Loucy (cell line): ENCODE measurements around the gene NOP58.

Experiments
- H2AFZ ChIP-seq: fragments of 200-600 bp; sonication (generic); 2 replicates; pipeline ENCODE4 v1.6.0; 2016; ENCODE audit warnings: antibody characterized with exemption, mild to moderate bottlenecking, low read length, moderate library complexity
- H3F3A ChIP-seq: fragments of 200-600 bp; 2 replicates; pipeline ENCODE4 v1.6.0; 2016; ENCODE audit warnings: antibody characterized with exemption, low read depth, mild to moderate bottlenecking
- H3K27me3 ChIP-seq: fragments of 200-600 bp; sonication (generic); 2 replicates; pipeline ENCODE4 v1.6.1; 2014; ENCODE audit warnings: low read length, mild to moderate bottlenecking; ENCODE audit not compliant: insufficient read depth, poor library complexity, severe bottlenecking
- H3K36me3 ChIP-seq: fragments of 200-600 bp; sonication (generic); 2 replicates; pipeline ENCODE4 v1.6.1; 2016; ENCODE audit warnings: low read length; ENCODE audit not compliant: insufficient read depth
- H3K4me1 ChIP-seq: fragments of 200-600 bp; sonication (generic); 2 replicates; pipeline ENCODE4 v1.5.1; 2014; ENCODE audit warnings: low read length, mild to moderate bottlenecking; ENCODE audit not compliant: insufficient read depth, poor library complexity, severe bottlenecking
- H3K4me2 ChIP-seq: fragments of 200-600 bp; sonication (generic); 2 replicates; pipeline ENCODE4 v1.6.0; 2014; ENCODE audit warnings: antibody characterized with exemption, low read length, low read depth, mild to moderate bottlenecking; ENCODE audit not compliant: poor library complexity, severe bottlenecking
- H3K4me3 ChIP-seq: fragments of 200-600 bp; sonication (generic); 2 replicates; pipeline ENCODE4 v1.5.1; 2014; ENCODE audit warnings: low read length, mild to moderate bottlenecking, mixed read lengths; ENCODE audit not compliant: poor library complexity, severe bottlenecking
- H3K79me2 ChIP-seq: fragments of 200-600 bp; sonication (generic); 2 replicates; pipeline ENCODE4 v1.6.1; 2014; ENCODE audit warnings: low read length; ENCODE audit not compliant: insufficient read depth
- H3K9ac ChIP-seq: fragments of 200-600 bp; sonication (generic); 2 replicates; pipeline ENCODE4 v1.6.0; 2014; ENCODE audit warnings: mild to moderate bottlenecking, low read depth, low read length, moderate library complexity; ENCODE audit not compliant: poor library complexity, severe bottlenecking
- H3K9me2 ChIP-seq: fragments of 200-600 bp; sonication (generic); replicated peaks from 2 replicates; pipeline ENCODE4 v1.6.1; 2016; ENCODE audit warnings: low read depth, low read length, mixed read lengths
- H3K9me3 ChIP-seq: fragments of 200-600 bp; sonication (generic); 2 replicates; pipeline ENCODE4 v1.6.1; 2014; ENCODE audit warnings: mild to moderate bottlenecking, antibody characterized with exemption, low read length, low read depth; ENCODE audit not compliant: insufficient read depth
- H4K20me1 ChIP-seq: fragments of 200-600 bp; sonication (generic); 2 replicates; pipeline ENCODE4 v1.6.0; 2014; ENCODE audit warnings: antibody characterized with exemption, low read length, mild to moderate bottlenecking; ENCODE audit not compliant: insufficient read depth, poor library complexity, severe bottlenecking
- EZH2phosphoT487 ChIP-seq: fragments of 200-600 bp; IDR thresholded peaks from 2 replicates; pipeline ENCODE4 v1.6.1; 2018; ENCODE audit warnings: antibody characterized with exemption, mild to moderate bottlenecking, moderate library complexity, borderline replicate concordance
- TF ChIP-seq, protein P1 (sequence below): fragments of 200-600 bp; sonication (generic); conservative IDR thresholded peaks from 2 replicates; pipeline ENCODE4 v1.5.1; 2014; ENCODE audit warnings: mild to moderate bottlenecking, antibody characterized with exemption, low read length

NOP58 gene

GRCh38 chr2:202337151-202337550 is 71.6 kb downstream of the NOP58 start:
- Histone ChIP-seq H4K20me1 (no peaks in the 10 kb centered on the region), H3K4me3 (no peak overlapping the region), H3K9me3 (no peaks in the 10 kb centered on the region), H3K9ac (no peak overlapping the region), H3K4me1 (peaks cover 7% of the 10 kb centered on the region), H3K36me3 (no peaks in the 10 kb centered on the region), H3F3A (no peaks in the 10 kb centered on the region), H3K4me2 (no peak overlapping the region), H3K9me2 (no peaks in the 10 kb centered on the region), H2AFZ (no peak overlapping the region), H3K27me3 (no peaks in the 10 kb centered on the region), H3K79me2 (no peaks in the 10 kb centered on the region)
- TF ChIP-seq, protein P1, sequence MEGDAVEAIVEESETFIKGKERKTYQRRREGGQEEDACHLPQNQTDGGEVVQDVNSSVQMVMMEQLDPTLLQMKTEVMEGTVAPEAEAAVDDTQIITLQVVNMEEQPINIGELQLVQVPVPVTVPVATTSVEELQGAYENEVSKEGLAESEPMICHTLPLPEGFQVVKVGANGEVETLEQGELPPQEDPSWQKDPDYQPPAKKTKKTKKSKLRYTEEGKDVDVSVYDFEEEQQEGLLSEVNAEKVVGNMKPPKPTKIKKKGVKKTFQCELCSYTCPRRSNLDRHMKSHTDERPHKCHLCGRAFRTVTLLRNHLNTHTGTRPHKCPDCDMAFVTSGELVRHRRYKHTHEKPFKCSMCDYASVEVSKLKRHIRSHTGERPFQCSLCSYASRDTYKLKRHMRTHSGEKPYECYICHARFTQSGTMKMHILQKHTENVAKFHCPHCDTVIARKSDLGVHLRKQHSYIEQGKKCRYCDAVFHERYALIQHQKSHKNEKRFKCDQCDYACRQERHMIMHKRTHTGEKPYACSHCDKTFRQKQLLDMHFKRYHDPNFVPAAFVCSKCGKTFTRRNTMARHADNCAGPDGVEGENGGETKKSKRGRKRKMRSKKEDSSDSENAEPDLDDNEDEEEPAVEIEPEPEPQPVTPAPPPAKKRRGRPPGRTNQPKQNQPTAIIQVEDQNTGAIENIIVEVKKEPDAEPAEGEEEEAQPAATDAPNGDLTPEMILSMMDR: no peak
- no peak for TF ChIP-seq EZH2phosphoT487

DNA sequence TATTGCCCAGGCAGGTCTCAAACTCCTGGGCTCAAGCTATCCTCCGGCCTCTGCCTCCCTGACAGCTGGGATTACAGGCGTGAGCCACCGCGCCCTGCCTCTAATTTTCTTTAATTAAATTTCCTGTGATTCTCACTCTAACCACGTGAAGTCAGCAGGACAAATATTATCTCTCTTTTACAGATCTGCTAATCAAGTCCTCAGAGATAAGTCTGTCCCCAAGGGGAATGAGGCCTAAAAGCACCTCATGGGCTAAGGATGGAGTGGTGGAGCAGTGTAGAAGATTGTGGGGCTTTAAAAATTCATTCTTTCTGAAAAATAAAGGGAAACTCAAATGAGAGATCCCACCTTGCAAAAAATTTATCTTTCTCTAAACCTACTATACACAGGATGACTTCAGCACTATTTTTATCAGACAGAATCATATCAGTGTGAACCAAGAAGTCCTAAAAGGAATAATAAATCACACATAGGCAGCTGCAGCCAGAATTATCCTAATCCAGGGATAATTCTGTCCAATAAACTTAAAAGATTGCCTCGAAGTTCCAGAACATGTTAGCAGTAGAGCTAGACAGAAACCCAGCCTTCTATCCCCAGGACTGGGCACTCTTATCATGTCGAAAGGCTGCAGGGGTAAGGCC is 72.3 kb downstream of the NOP58 start:
- TF ChIP-seq, protein P1: no peak
- Histone ChIP-seq H2AFZ (no peak overlapping the region), H3K4me3 (no peak overlapping the region), H3K9ac (no peak overlapping the region), H3K4me2 (no peak overlapping the region), H3K79me2 (no peaks in the 10 kb centered on the region), H3K9me2 (no peaks in the 10 kb centered on the region), H3K27me3 (no peaks in the 10 kb centered on the region), H3K9me3 (no peaks in the 10 kb centered on the region), H3F3A (no peaks in the 10 kb centered on the region), H3K36me3 (no peaks in the 10 kb centered on the region), H4K20me1 (no peaks in the 10 kb centered on the region), H3K4me1 (peaks cover 7% of the 10 kb centered on the region)

GRCh38 chr2:202339071-202339870 is 73.7 kb downstream of the NOP58 start:
- Histone ChIP-seq H3K36me3 (no peaks in the 10 kb centered on the region), H3K4me1 (peaks cover 7% of the 10 kb centered on the region), H2AFZ (no peak overlapping the region), H3K27me3 (no peaks in the 10 kb centered on the region), H3K9me2 (no peaks in the 10 kb centered on the region), H4K20me1 (no peaks in the 10 kb centered on the region), H3F3A (no peaks in the 10 kb centered on the region), H3K4me3 (no peak overlapping the region), H3K9ac (no peak overlapping the region), H3K79me2 (no peaks in the 10 kb centered on the region), H3K9me3 (no peaks in the 10 kb centered on the region), H3K4me2 (no peak overlapping the region)
- TF ChIP-seq, protein P1: no peak
